CD1c-positive myeloid dendritic cell (primary cell): Measurements from ENCODE around the gene SAYSD1.

Experiments
- DNase-seq: peaks from one replicate; pipeline ENCODE4 v3.0.0-alpha.2; 2016; ENCODE audit errors: extremely low spot score

SAYSD1 gene

GRCh38 chr6:39108041-39108839 is 6.7 kb downstream of the SAYSD1 start:
- no peak for DNase-seq

DNA sequence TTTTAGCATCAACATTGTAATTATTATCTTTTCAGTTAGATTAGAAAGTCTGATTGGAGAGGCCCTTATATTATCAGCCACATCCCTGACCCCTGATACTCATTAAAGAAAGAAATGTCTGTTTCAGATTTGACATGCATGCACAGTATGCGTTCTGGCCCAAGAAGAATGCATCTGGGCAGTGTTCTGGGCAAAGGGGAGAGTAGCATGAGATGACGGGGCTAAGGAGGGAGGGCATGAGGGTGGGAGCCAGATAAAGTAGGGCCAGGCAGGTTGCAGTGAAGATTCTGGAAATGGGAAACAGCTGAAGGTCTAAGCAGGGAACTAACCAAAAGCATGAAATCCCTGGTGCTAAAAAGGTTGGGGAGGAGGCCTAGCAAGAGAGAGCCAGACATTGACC is 7.3 kb downstream of the SAYSD1 start:
- DNase-seq, result no peak

DNA sequence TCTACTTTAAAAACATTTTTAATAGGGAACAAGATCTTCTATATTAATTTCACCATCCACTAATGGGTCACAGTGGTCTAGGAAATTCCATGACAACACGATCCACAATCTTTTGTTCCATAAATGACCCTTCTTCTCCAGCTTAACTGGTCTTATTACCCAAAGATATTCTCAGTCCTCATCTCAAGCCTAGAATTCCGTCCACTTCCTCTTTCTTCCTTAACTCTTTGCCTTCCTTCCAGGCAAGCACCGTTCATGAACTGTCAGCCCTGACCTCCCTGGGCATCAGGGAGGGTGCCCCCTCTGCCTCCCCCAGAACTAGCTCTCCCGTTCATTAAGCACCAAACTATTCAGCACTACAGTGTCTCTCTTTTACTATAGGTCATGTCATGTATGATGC is 8.0 kb downstream of the SAYSD1 start:
- no peak for DNase-seq

- DNase-seq, result no peak
Observed at GRCh38 chr6:39104528-39104927, 10.5 kb downstream of the SAYSD1 start.

GRCh38 chr6:39102821-39103136 is 12.2 kb downstream of the SAYSD1 start:
- DNase-seq, result no peak

GRCh38 chr6:39102071-39102820 is 12.7 kb downstream of the SAYSD1 start:
- peak; percentile 30 for DNase-seq

- DNase-seq, result no peak
Observed at GRCh38 chr6:39100358-39100757, 14.6 kb downstream of the SAYSD1 start.

GRCh38 chr6:39095578-39095977 is 19.4 kb downstream of the SAYSD1 start:
- no peak for DNase-seq

DNA sequence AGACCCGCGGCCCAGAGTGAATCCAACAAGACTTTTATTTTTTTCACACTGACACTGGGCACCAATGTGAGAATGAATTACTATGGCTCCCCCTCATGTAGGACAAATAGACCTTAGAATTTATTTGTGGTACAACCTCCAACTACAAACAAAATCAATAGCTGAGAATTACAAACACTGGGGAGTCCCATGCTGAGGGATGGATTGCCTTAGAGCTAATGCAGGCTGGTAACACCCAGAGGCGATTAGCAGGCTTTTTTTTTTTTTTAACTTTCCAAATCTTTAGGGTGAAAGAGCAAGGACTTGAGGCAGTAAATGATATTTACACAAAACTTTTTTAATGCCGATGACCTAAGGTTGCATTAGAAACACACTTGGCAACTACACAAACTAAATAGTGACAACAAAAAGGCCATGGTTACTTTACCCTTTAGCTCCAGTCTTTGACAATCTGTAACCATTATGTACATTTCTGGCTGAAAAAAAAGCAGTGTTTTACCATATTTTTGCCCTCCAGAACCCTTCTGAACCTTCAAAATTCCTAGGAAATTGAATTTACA is 21.8 kb downstream of the SAYSD1 start:
- DNase-seq, result no peak

DNA sequence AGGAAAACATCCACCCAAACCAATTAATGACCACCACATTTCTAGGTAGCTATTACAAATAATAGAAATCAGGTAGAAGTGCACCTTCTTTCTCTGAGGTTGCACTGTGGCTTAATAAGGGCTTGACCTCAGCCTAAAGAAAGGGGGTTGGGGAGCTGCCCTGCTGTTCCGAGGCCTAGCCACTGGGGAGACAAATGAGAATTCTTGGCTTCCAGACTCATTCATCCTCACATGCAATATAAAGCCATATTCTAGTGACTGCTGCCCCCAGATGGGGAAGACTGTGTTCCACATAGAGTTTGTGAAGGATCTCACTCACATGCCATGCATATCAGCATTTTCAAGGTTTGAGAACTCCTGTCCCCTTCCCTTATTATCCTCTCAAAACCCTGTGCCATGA is 22.9 kb downstream of the SAYSD1 start:
- DNase-seq, result no peak

- no peak for DNase-seq
Observed at GRCh38 chr6:39091220-39091619, 23.8 kb downstream of the SAYSD1 start.

DNA sequence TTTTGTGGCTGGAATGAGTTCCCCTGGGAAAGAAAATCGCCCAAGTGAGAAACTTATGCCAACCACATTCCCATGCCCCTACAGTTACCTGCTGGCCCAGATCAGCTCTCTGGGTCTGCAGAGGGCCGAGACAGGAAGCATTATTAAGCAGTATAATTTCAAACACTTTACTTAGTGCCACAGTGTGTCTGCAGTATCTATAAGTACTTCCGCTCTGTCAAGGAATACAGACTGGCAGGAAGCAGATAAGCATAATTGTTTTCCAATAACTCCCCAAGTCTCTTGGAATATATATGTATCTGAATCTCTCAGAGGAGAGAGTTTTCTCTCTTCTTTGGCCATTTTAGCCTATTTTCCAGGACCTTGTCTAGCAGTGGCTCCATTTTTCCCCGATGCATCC is 24.9 kb downstream of the SAYSD1 start:
- no peak for DNase-seq

DNA sequence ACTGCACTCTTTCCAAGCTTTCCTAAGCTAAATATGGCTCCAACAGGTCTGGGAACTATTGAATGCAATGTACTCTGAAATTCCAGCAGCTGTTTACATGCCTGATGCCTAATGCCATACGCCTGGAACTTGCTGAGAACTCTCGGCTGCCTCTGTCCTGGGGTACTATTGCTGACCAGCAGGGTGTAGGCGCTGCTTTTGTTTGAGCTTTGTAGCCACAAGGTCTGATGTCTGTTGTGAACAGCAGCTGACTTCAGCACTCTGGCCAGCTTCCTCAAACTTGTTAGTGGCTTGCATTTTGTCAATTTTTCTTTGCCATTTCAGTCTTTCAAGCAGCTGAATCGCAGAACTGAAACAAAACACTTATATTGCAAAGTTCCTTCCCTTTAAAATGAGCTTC is 26.7 kb downstream of the SAYSD1 start:
- peak; percentile 20 for DNase-seq

DNA sequence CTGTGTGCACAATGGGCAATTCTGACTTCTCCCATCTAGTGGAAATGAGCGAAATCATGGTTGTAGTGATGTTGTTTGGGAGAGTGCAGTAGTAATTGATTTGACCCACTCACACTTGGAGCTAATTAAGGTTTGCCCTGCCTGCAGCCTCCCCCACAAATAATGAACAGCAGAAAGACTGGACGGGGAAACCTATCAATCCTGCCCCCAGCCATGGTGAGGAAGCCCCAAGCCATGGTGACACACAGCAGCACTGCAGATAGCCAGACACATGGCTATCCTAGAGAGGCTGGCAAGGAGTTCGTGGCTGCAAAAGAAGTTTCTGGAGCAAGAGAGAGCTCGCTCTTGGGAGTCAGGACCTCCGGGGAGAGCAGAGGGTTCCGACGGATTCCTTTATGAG is 27.8 kb downstream of the SAYSD1 start:
- no peak for DNase-seq

- no peak for DNase-seq
Observed at GRCh38 chr6:39086711-39087110, 28.3 kb downstream of the SAYSD1 start.

DNA sequence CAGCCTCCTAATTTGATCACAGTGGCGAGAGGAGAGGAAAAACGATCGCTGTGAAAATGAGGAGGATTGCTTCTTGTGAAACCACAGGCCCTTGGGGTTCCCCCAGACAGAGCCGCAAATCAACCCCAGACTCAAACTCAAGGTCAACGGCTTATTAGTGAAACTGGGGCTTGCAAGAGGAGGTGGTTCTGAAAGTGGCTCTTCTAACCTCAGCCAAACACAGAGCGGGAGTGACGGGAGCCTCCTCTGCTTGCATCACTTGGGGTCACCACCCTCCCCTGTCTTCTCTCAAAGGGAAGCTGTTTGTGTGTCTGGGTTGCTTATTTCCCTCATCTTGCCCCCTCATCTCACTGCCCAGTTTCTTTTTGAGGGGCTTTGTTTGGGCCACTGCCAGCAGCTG is 28.7 kb downstream of the SAYSD1 start:
- no peak for DNase-seq

- DNase-seq, result no peak
Observed at GRCh38 chr6:39085129-39085797, 29.7 kb downstream of the SAYSD1 start.

- no peak for DNase-seq
Observed at GRCh38 chr6:39084506-39084905, 30.5 kb downstream of the SAYSD1 start.

GRCh38 chr6:39083231-39083634 is 31.8 kb downstream of the SAYSD1 start:
- DNase-seq, result no peak

DNA sequence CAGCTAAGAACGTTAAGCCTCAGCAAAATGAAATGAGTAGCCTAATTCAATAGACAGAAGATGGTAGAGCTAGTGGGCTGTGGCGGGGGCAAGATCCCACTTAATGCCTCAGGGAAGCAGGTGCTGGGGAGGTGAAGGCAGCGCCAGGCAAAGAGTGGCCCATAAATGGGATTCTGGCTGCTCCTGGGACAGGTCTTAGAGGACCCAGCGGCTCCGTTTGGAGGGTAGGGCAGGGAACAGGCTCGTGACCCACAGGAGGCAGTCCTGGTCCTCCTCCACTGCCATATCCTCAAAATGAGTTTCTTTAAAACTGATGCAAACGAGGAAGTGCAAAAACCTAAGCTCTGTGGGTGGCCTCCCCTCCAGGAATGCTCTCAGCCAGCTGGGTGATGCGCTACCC is 32.7 kb downstream of the SAYSD1 start:
- DNase-seq, result no peak

DNA sequence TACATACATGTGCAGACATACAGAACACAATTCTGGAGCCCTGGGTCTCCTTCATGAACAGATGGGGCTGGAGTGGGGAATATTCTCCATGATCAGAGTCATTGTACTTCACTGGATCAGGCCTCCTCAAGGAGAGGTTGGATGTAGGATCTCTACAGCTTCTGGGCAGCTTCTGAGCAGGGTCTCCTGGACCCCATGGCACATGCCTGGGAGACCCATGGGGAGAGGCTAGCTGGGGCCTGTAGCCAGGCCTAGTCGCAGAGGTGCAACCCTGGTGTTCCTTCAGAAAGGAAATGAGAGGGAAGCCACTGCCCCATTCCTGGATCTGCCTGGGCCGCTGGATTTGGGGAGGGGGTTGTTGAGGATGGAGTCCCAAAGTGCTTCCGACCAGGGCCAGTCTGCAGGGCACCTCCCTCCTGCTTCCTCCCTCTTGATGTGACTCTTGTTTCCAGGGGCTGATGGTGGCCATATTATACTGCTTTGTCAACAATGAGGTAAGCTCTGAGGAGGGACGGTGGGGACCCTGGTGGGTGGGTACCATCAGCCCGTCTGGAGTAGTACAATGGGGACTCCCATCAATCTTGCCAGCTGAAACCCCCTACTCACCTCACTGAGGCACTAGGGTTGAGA is 34.6 kb downstream of the SAYSD1 start:
- no peak for DNase-seq
